Central memory CD8-positive, alpha-beta T cell (primary cell): Measurements from ENCODE around the gene SYCP3.

ENCODE experiments used
- ATAC-seq: fragments of 150-1000 bp; cut with Tn5 transposase; replicated peaks from 2 replicates; pipeline ENCODE4 v1.10.0; 2022; ENCODE audit warnings: mild to moderate bottlenecking, moderate FRiP score, moderate number of reproducible peaks; ENCODE audit not compliant: poor library complexity, severe bottlenecking; ENCODE audit errors: extremely low read depth
- DNase-seq, 2 donors: peaks; one replicate each; pipeline ENCODE4 v3.0.0; 2021; ENCODE audit warnings: low spot score in 2 of 2
- H3K27ac Mint-ChIP-seq: one replicate; pipeline ENCODE4 v1.8.0; 2022; ENCODE audit warnings: low read depth, mild to moderate bottlenecking, moderate library complexity, mixed read lengths
- H3K27me3 Mint-ChIP-seq: one replicate; pipeline ENCODE4 v1.8.0; 2022; ENCODE audit warnings: mixed read lengths
- H3K36me3 Mint-ChIP-seq: one replicate; pipeline ENCODE4 v1.8.0; 2022; ENCODE audit warnings: mild to moderate bottlenecking, moderate library complexity, mixed read lengths; ENCODE audit not compliant: insufficient read depth
- H3K4me1 Mint-ChIP-seq: one replicate; pipeline ENCODE4 v1.8.0; 2022; ENCODE audit warnings: mixed read lengths
- H3K4me3 Mint-ChIP-seq: one replicate; pipeline ENCODE4 v1.8.0; 2022; ENCODE audit warnings: mild to moderate bottlenecking, moderate library complexity, mixed read lengths
- H3K9me3 Mint-ChIP-seq: one replicate; pipeline ENCODE4 v1.8.0; 2022; ENCODE audit warnings: mixed read lengths

SYCP3 gene

DNA sequence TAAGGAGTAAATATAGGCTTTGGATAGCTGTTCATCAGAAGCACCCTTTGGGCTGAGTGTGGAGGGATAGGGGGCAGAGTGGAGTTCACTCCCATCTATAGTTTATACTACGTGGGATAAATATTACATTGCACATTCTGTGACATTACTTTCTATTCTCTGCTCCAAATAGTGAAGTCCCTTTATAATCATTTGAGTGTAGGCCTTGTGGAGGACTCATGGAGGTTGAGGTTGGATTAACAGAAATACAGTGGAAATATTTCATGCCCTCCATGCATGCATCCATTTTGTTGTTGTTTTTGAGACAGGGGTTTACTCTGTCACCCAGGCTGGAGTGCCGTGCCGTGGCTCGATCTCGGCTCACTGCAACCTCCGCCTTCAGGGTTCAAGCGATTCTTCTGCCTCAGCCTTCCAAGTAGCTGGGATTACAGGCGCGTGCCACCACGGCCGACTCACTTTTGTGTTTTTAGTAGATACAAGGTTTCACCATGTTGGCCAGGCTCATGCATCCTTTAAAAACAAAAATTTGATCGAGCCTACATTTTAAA, 40.4 kb downstream of the SYCP3 start:
- peaks cover 39% of the 10 kb centered on the region for H3K4me1 Mint-ChIP-seq
- no peak for ATAC-seq
- H3K36me3 Mint-ChIP-seq = peaks cover 11% of the 10 kb centered on the region
- no peak for DNase-seq
- no peaks in the 10 kb centered on the region for H3K9me3 Mint-ChIP-seq
- peak overlapping the region; percentile 76 for H3K27ac Mint-ChIP-seq
- peak overlapping the region; percentile 94 for H3K4me3 Mint-ChIP-seq
- no peaks in the 10 kb centered on the region for H3K27me3 Mint-ChIP-seq

DNA sequence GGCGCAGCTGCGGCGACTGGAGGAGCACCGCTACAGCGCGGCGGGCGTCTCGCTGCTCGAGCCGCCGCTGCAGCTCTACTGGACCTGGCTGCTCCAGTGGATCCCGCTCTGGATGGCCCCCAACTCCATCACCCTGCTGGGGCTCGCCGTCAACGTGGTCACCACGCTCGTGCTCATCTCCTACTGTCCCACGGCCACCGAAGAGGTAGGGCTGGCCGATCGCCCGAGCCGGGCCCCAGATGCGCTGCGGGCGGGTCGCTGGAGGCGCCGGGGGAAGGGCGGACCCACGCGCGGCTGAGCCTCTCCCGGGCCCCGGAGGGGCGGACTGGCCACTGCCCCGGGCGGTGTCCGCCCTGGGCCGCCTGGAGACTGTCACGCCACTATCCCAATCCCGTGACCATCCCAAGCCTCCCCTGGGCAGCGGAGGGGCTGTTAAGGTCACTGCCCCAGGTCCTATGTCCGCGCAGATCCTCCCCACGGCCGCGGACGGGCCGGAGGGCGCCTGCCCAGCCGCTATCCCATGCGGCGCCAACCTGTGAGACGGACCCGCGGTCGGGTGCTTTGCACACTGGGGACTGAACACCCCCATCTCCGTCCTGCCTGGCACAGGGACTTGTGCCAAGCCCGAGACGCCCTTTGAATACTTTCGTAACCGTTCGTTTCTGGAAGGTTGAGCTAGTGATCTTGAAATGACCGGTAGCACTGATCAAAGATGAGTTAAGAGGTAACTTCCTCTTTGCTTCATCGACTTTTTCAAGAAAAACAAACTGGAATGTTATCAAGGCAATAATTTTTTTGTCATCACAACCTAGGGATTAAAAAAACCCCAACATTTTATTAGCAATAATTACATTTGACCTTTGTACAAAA, 41.1 kb downstream of the SYCP3 start:
- Mint-ChIP-seq H3K27me3 (no peaks in the 10 kb centered on the region), H3K4me1 (peaks cover 39% of the 10 kb centered on the region), H3K4me3 (peak overlapping the region; percentile 94), H3K36me3 (peaks cover 11% of the 10 kb centered on the region), H3K27ac (peak overlapping the region; percentile 76), H3K9me3 (no peaks in the 10 kb centered on the region)
- ATAC-seq = peak; percentile 37
- DNase-seq = peak in 1 of 2 donors; percentile 10

DNA sequence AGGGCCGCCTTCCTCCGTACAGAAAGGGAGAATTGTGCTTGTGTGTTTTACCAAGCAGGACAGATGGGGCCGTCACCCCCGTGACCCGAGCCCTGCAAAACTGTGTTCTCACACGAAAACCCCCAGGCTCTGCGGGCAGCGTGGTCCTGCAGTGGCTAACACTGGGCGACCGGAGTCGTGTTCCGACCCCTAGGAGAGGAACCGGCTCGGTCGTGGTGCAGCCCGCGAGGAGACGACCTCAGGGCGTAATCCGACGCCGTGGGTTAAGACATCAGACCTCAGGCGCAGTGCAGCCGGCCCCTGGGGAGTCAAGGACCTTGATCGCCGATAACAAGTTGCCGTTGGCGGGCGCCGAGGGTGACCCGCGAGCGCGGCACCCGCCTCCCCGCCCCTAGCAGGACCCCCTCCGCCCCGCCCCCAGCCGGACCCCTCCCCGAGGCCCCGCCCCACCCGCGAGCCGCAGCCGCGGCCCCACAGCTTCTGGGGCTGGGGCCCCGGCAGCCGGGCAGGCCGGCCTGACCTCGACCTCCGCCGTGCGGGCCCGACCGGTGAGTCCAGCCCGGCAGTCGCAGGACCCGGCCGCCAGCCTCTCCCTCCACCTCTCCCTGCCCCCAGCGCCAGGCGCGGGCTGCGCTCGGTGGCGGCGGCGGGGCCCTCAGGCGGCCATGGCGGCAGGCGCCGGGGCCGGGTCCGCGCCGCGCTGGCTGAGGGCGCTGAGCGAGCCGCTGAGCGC, 41.9 kb downstream of the SYCP3 start, which contains the start of gene CHPT1:
Gene CHPT1, plus strand, starts transcription at position 444 of the 733 bp plus-strand sequence. Its CDS starts 222 bp downstream, at position 666.
- peaks cover 11% of the 10 kb centered on the region for H3K36me3 Mint-ChIP-seq
- peak within 1 kb of the TSS; percentile 76 for H3K27ac Mint-ChIP-seq
- peak within 1 kb of the TSS; percentile 94 for H3K4me3 Mint-ChIP-seq
- H3K4me1 Mint-ChIP-seq = peaks cover 39% of the 10 kb centered on the region
- ATAC-seq (peak; percentile 77), DNase-seq (peak; percentile 28 to 46)
- no peaks in the 10 kb centered on the region for H3K9me3 Mint-ChIP-seq
- H3K27me3 Mint-ChIP-seq = no peaks in the 10 kb centered on the region

DNA sequence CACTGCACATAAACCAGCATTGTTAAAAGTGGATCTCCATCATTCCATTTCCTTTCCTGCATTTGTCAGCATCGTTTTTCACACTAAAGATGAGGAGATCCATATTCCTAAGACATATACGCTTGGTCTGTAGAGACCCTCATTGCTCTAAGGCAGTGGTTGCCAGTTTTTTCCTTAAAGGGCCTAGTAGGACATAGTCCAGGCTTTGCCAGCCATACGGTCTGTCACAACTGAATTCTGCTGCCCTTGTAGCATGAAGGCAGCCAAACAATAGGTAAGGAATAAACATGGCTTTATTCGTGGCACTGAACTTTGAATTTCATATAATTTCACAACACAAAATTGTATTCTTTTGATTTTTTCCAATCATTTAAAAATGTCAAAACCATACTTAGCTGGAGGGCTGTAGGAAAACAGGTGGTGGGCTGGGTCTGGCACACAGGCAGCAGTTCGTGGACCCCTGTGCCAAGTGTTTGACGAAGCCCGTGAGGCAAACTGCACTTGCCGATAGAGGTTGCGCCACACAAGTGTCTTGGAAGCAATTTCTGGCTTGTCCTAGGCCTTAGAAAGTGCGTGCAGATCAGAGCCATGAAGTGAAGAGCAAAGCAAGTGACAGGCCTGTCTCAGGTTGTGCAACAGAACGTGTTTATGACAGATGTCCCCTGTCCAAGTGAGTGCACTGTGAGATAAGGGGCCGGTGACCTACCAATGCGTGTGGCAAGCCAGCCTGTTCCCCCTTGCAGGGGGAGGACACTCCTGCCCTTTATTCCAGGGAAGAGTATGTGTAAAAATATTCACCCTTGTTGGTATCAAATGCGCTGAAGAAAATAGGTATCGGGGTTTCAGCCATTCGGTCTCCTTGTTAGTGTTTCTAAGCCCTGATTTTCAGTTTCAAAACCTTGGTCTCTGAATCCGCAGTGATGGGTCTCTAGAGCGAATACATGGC, 42.7 kb downstream of the SYCP3 start:
- H3K4me1 Mint-ChIP-seq = peaks cover 36% of the 10 kb centered on the region
- peak overlapping the region; percentile 72 for H3K27ac Mint-ChIP-seq
- peaks cover 11% of the 10 kb centered on the region for H3K36me3 Mint-ChIP-seq
- H3K4me3 Mint-ChIP-seq = peak overlapping the region; percentile 94
- DNase-seq (no peak), ATAC-seq (peak; percentile 3)
- no peaks in the 10 kb centered on the region for H3K9me3 Mint-ChIP-seq
- no peaks in the 10 kb centered on the region for H3K27me3 Mint-ChIP-seq

GRCh38 chr12:101695706-101696105, 43.6 kb downstream of the SYCP3 start:
- no peak overlapping the region for H3K4me3 Mint-ChIP-seq
- ATAC-seq (no peak), DNase-seq (no peak)
- H3K9me3 Mint-ChIP-seq = no peaks in the 10 kb centered on the region
- no peaks in the 10 kb centered on the region for H3K27me3 Mint-ChIP-seq
- H3K27ac Mint-ChIP-seq = peak overlapping the region; percentile 72
- peaks cover 29% of the 10 kb centered on the region for H3K4me1 Mint-ChIP-seq
- peaks cover 11% of the 10 kb centered on the region for H3K36me3 Mint-ChIP-seq

- peaks cover 11% of the 10 kb centered on the region for H3K36me3 Mint-ChIP-seq
- no peaks in the 10 kb centered on the region for H3K27me3 Mint-ChIP-seq
- DNase-seq (no peak), ATAC-seq (no peak)
- no peak overlapping the region for H3K4me3 Mint-ChIP-seq
- H3K27ac Mint-ChIP-seq = no peak overlapping the region
- no peaks in the 10 kb centered on the region for H3K9me3 Mint-ChIP-seq
- H3K4me1 Mint-ChIP-seq = peaks cover 25% of the 10 kb centered on the region
Measured at GRCh38 chr12:101694986-101695385, 44.3 kb downstream of the SYCP3 start.

DNA sequence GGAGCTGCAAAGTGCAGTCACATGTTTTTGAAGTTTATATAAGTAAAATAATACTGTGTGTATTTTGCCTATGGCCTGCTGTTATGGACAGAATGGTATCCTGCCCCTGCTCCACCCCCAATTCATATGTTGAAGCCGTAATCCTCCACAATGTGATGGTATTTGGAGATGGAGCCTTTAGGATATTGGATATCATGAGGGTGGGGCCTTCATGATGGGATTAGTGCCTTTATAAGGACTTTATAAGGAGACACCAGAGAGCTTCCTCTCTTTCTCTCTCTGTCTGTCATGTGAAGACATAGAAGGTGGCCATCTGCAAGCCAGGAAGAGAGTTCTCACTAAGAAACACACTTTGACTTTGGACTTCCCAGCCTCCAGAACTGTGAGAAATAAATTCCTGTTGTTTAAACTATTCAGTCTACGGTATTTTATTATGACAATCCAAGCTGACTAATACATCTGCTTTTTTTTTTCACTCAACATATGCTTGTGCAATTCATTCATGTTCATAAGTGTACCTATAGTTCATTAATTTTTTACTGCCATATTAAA, 44.9 kb downstream of the SYCP3 start:
- no peak overlapping the region for H3K4me3 Mint-ChIP-seq
- DNase-seq (no peak), ATAC-seq (no peak)
- H3K27me3 Mint-ChIP-seq = no peaks in the 10 kb centered on the region
- H3K4me1 Mint-ChIP-seq = peaks cover 18% of the 10 kb centered on the region
- H3K9me3 Mint-ChIP-seq = no peaks in the 10 kb centered on the region
- H3K27ac Mint-ChIP-seq = no peak overlapping the region
- H3K36me3 Mint-ChIP-seq = peaks cover 11% of the 10 kb centered on the region

DNA sequence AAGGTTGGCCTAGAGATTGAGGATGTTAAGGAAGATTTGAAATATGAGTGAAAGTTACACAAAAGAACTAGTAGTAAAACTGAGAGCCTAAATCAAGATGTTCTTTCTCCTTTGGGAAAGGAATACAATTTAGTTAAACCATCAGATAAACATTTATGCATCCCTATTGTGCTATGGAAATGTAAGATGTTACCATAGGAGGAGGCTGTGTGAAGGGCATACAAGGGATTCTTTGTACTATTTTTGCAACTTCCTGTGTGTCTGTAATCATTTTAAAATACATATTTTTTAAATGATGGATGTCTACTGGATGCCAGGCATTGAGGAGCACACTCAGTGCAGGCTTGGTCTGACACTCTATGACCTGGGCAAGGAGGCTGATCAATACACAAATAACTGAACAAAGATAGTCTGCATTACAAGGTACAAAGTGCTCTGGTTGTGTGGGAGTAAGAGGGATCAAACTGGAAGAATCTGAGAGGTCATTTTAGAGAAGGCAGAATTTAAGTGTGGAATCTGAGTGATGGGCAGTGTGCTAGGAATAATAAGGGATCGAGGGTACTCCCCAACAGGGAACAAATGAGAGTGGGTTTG, 47.7 kb downstream of the SYCP3 start:
- no peaks in the 10 kb centered on the region for H3K27me3 Mint-ChIP-seq
- H3K4me1 Mint-ChIP-seq = peaks cover 3% of the 10 kb centered on the region
- H3K36me3 Mint-ChIP-seq = no peaks in the 10 kb centered on the region
- no peaks in the 10 kb centered on the region for H3K9me3 Mint-ChIP-seq
- H3K4me3 Mint-ChIP-seq = no peak overlapping the region
- no peak overlapping the region for H3K27ac Mint-ChIP-seq
- ATAC-seq (no peak), DNase-seq (no peak)

GRCh38 chr12:101690544-101691098, 48.6 kb downstream of the SYCP3 start:
- H3K4me1 Mint-ChIP-seq = no peaks in the 10 kb centered on the region
- ATAC-seq (no peak), DNase-seq (no peak)
- no peak overlapping the region for H3K27ac Mint-ChIP-seq
- no peak overlapping the region for H3K4me3 Mint-ChIP-seq
- no peaks in the 10 kb centered on the region for H3K9me3 Mint-ChIP-seq
- no peaks in the 10 kb centered on the region for H3K27me3 Mint-ChIP-seq
- H3K36me3 Mint-ChIP-seq = no peaks in the 10 kb centered on the region

GRCh38 chr12:101686176-101686575, 53.1 kb downstream of the SYCP3 start:
- H3K36me3 Mint-ChIP-seq = no peaks in the 10 kb centered on the region
- no peaks in the 10 kb centered on the region for H3K9me3 Mint-ChIP-seq
- no peaks in the 10 kb centered on the region for H3K4me1 Mint-ChIP-seq
- no peak overlapping the region for H3K4me3 Mint-ChIP-seq
- no peak for ATAC-seq
- H3K27me3 Mint-ChIP-seq = peaks cover 13% of the 10 kb centered on the region
- H3K27ac Mint-ChIP-seq = no peak overlapping the region
- DNase-seq = no peak

GRCh38 chr12:101685092-101685491, 54.2 kb downstream of the SYCP3 start:
- H3K27ac Mint-ChIP-seq = no peak overlapping the region
- H3K9me3 Mint-ChIP-seq = no peaks in the 10 kb centered on the region
- no peak for DNase-seq
- H3K4me1 Mint-ChIP-seq = no peaks in the 10 kb centered on the region
- H3K27me3 Mint-ChIP-seq = peaks cover 13% of the 10 kb centered on the region
- ATAC-seq = no peak
- H3K36me3 Mint-ChIP-seq = no peaks in the 10 kb centered on the region
- no peak overlapping the region for H3K4me3 Mint-ChIP-seq
